ENCODE results near the gene C1orf35.

Gene C1orf35

GRCh38 chr1:228106800-228107054 is 3.6 kb upstream of the C1orf35 start:
- no peak overlapping the region for H3K9ac ChIP-seq (ENCODE audit: low read depth, low read length)
- no peaks in the 10 kb centered on the region for H3K9me3 ChIP-seq (ENCODE audit: insufficient read depth, low read depth, low read length)
- peaks cover 21% of the 10 kb centered on the region for H3K36me3 ChIP-seq (ENCODE audit: insufficient read depth, low read depth, low read length)
- no peak overlapping the region for H3K4me3 ChIP-seq (ENCODE audit: low read length)
- H3K27me3 ChIP-seq (ENCODE audit: insufficient read depth, low read length), result peaks cover 15% of the 10 kb centered on the region; the same call in 1 of the 2 replicates
- peaks cover 4% of the 10 kb centered on the region for H3K4me1 ChIP-seq (ENCODE audit: insufficient read depth, low read length)
- H3K27ac ChIP-seq (ENCODE audit: low read length), result no peak overlapping the region

GRCh38 chr1:228105996-228106799 is 3.1 kb upstream of the C1orf35 start:
- Histone ChIP-seq H3K9ac (ENCODE audit: low read depth, low read length) (no peak overlapping the region), H3K36me3 (ENCODE audit: insufficient read depth, low read depth, low read length) (peaks cover 21% of the 10 kb centered on the region), H3K4me1 (ENCODE audit: insufficient read depth, low read length) (peaks cover 4% of the 10 kb centered on the region), H3K4me3 (ENCODE audit: low read length) (no peak overlapping the region), H3K27ac (ENCODE audit: low read length) (no peak overlapping the region), H3K9me3 (ENCODE audit: insufficient read depth, low read depth, low read length) (no peaks in the 10 kb centered on the region), H3K27me3 (ENCODE audit: insufficient read depth, low read length) (peaks cover 15% of the 10 kb centered on the region; the same call in 1 of the 2 replicates)

- no peaks in the 10 kb centered on the region for H3K9me3 ChIP-seq (ENCODE audit: insufficient read depth, low read depth, low read length)
- H3K4me1 ChIP-seq (ENCODE audit: insufficient read depth, low read length), result peaks cover 4% of the 10 kb centered on the region
- no peak overlapping the region for H3K9ac ChIP-seq (ENCODE audit: low read depth, low read length)
- no peak overlapping the region for H3K4me3 ChIP-seq (ENCODE audit: low read length)
- peaks cover 27% of the 10 kb centered on the region for H3K36me3 ChIP-seq (ENCODE audit: insufficient read depth, low read depth, low read length)
- H3K27ac ChIP-seq (ENCODE audit: low read length), result no peak overlapping the region
- H3K27me3 ChIP-seq (ENCODE audit: insufficient read depth, low read length), result peaks cover 9% of the 10 kb centered on the region; the same call in 1 of the 2 replicates
Measured at GRCh38 chr1:228105270-228105995, 2.3 kb upstream of the C1orf35 start.

GRCh38 chr1:228104526-228105269 is 1.6 kb upstream of the C1orf35 start:
- peaks cover 4% of the 10 kb centered on the region for H3K4me1 ChIP-seq (ENCODE audit: insufficient read depth, low read length)
- H3K9me3 ChIP-seq (ENCODE audit: insufficient read depth, low read depth, low read length), result no peaks in the 10 kb centered on the region
- no peak overlapping the region for H3K4me3 ChIP-seq (ENCODE audit: low read length)
- peaks cover 2% of the 10 kb centered on the region; the same call in 1 of the 2 replicates for H3K27me3 ChIP-seq (ENCODE audit: insufficient read depth, low read length)
- H3K36me3 ChIP-seq (ENCODE audit: insufficient read depth, low read depth, low read length), result peaks cover 31% of the 10 kb centered on the region
- H3K9ac ChIP-seq (ENCODE audit: low read depth, low read length), result peak overlapping the region; percentile 74; the same call in 1 of the 2 replicates
- H3K27ac ChIP-seq (ENCODE audit: low read length), result no peak overlapping the region

GRCh38 chr1:228101994-228102790 is 933 bp downstream of the C1orf35 start:
- Histone ChIP-seq H3K4me3 (ENCODE audit: low read length) (peak overlapping the region; percentile 79), H3K9ac (ENCODE audit: low read depth, low read length) (peak overlapping the region; percentile 32; the same call in 1 of the 2 replicates), H3K4me1 (ENCODE audit: insufficient read depth, low read length) (no peaks in the 10 kb centered on the region), H3K36me3 (ENCODE audit: insufficient read depth, low read depth, low read length) (peaks cover 51% of the 10 kb centered on the region), H3K9me3 (ENCODE audit: insufficient read depth, low read depth, low read length) (no peaks in the 10 kb centered on the region), H3K27ac (ENCODE audit: low read length) (no peak overlapping the region), H3K27me3 (ENCODE audit: insufficient read depth, low read length) (no peaks in the 10 kb centered on the region)

- H3K36me3 ChIP-seq (ENCODE audit: insufficient read depth, low read depth, low read length), result peaks cover 51% of the 10 kb centered on the region
- H3K4me1 ChIP-seq (ENCODE audit: insufficient read depth, low read length), result no peaks in the 10 kb centered on the region
- H3K4me3 ChIP-seq (ENCODE audit: low read length), result peak overlapping the region; percentile 79; the same call in 1 of the 2 replicates
- H3K9me3 ChIP-seq (ENCODE audit: insufficient read depth, low read depth, low read length), result no peaks in the 10 kb centered on the region
- no peaks in the 10 kb centered on the region for H3K27me3 ChIP-seq (ENCODE audit: insufficient read depth, low read length)
- H3K27ac ChIP-seq (ENCODE audit: low read length), result no peak overlapping the region
- peak overlapping the region; percentile 32; the same call in 1 of the 2 replicates for H3K9ac ChIP-seq (ENCODE audit: low read depth, low read length)
Measured at GRCh38 chr1:228101614-228101993, 1.5 kb downstream of the C1orf35 start.

GRCh38 chr1:228100822-228101613 is 2.1 kb downstream of the C1orf35 start:
- Histone ChIP-seq H3K4me3 (ENCODE audit: low read length) (no peak overlapping the region; the same call in 1 of the 2 replicates), H3K27ac (ENCODE audit: low read length) (no peak overlapping the region), H3K27me3 (ENCODE audit: insufficient read depth, low read length) (no peaks in the 10 kb centered on the region), H3K9ac (ENCODE audit: low read depth, low read length) (no peak overlapping the region), H3K9me3 (ENCODE audit: insufficient read depth, low read depth, low read length) (no peaks in the 10 kb centered on the region), H3K36me3 (ENCODE audit: insufficient read depth, low read depth, low read length) (peaks cover 46% of the 10 kb centered on the region), H3K4me1 (ENCODE audit: insufficient read depth, low read length) (no peaks in the 10 kb centered on the region)

GRCh38 chr1:228099331-228099732 is 3.8 kb downstream of the C1orf35 start:
- no peak overlapping the region for H3K9ac ChIP-seq (ENCODE audit: low read depth, low read length)
- no peak overlapping the region for H3K27ac ChIP-seq (ENCODE audit: low read length)
- H3K27me3 ChIP-seq (ENCODE audit: insufficient read depth, low read length), result no peaks in the 10 kb centered on the region
- H3K4me1 ChIP-seq (ENCODE audit: insufficient read depth, low read length), result no peaks in the 10 kb centered on the region
- H3K9me3 ChIP-seq (ENCODE audit: insufficient read depth, low read depth, low read length), result peaks cover 7% of the 10 kb centered on the region
- peaks cover 55% of the 10 kb centered on the region for H3K36me3 ChIP-seq (ENCODE audit: insufficient read depth, low read depth, low read length)
- H3K4me3 ChIP-seq (ENCODE audit: low read length), result no peak overlapping the region

- no peak overlapping the region for H3K9ac ChIP-seq (ENCODE audit: low read depth, low read length)
- no peak overlapping the region for H3K4me3 ChIP-seq (ENCODE audit: low read length)
- no peaks in the 10 kb centered on the region for H3K27me3 ChIP-seq (ENCODE audit: insufficient read depth, low read length)
- H3K9me3 ChIP-seq (ENCODE audit: insufficient read depth, low read depth, low read length), result peaks cover 12% of the 10 kb centered on the region
- H3K36me3 ChIP-seq (ENCODE audit: insufficient read depth, low read depth, low read length), result peaks cover 56% of the 10 kb centered on the region
- no peak overlapping the region for H3K27ac ChIP-seq (ENCODE audit: low read length)
- no peaks in the 10 kb centered on the region for H3K4me1 ChIP-seq (ENCODE audit: insufficient read depth, low read length)
Measured at GRCh38 chr1:228098323-228098931, 4.7 kb downstream of the C1orf35 start.

- Histone ChIP-seq H3K4me3 (ENCODE audit: low read length) (no peak overlapping the region), H3K9me3 (ENCODE audit: insufficient read depth, low read depth, low read length) (peaks cover 12% of the 10 kb centered on the region), H3K27ac (ENCODE audit: low read length) (no peak overlapping the region), H3K27me3 (ENCODE audit: insufficient read depth, low read length) (no peaks in the 10 kb centered on the region), H3K9ac (ENCODE audit: low read depth, low read length) (no peak overlapping the region), H3K4me1 (ENCODE audit: insufficient read depth, low read length) (no peaks in the 10 kb centered on the region), H3K36me3 (ENCODE audit: insufficient read depth, low read depth, low read length) (peaks cover 56% of the 10 kb centered on the region)
Measured at GRCh38 chr1:228097333-228098081, 5.6 kb downstream of the C1orf35 start.
